GM21367 (cell line): ENCODE data around the gene ARHGAP27.
"Not testable (repeated sequence)": the region's sequence is repeated elsewhere in the genome, so short reads cannot be mapped to it uniquely, and the experiment has no call there.

Experiments
- ATAC-seq: cut with Tn5 transposase; IDR thresholded peaks from one replicate; pipeline ENCODE4 v1.9.1; 2021; ENCODE audit not compliant: unreplicated experiment

Gene ARHGAP27

GRCh38 chr17:45364531-45365390, 67.9 kb downstream of the ARHGAP27 start:
- ATAC-seq = no peak

- no peak for ATAC-seq
Observed at GRCh38 chr17:45363498-45363897, 69.2 kb downstream of the ARHGAP27 start.

- ATAC-seq = no peak
Observed at GRCh38 chr17:45361976-45362375, 70.7 kb downstream of the ARHGAP27 start.

- no peak for ATAC-seq
Observed at GRCh38 chr17:45361451-45361850, 71.2 kb downstream of the ARHGAP27 start.

DNA sequence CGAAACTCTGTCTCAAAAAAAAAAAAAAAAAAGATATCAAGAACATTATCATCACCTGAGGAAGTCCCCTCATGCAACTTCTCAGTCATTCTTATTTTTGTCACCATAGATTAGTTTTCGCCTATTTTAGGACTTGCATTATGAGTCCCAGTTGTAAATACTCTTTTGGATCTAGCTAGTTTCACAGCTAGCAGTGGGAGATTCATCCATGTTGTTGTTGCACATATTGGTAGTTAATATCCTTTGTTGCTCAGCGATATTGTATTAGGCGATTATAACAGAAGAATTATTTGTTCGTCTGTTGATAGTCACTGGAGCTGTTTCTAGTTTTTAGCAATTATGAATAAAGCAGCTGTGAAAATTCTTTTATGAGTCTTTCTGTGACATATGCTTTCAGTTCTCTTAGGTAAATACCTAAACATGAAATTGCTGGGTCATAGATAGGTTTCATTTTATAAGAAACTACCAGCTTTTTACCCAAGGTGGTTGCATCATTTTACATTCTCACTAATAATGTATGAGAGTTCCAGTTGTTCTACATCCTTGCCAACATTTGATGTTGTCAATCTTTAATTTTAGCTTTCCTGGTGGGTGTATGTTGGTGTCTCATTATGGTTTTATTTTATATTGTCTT, 75.2 kb downstream of the ARHGAP27 start:
- ATAC-seq = no peak

- ATAC-seq = no peak
Observed at GRCh38 chr17:45355087-45355486, 77.6 kb downstream of the ARHGAP27 start.

DNA sequence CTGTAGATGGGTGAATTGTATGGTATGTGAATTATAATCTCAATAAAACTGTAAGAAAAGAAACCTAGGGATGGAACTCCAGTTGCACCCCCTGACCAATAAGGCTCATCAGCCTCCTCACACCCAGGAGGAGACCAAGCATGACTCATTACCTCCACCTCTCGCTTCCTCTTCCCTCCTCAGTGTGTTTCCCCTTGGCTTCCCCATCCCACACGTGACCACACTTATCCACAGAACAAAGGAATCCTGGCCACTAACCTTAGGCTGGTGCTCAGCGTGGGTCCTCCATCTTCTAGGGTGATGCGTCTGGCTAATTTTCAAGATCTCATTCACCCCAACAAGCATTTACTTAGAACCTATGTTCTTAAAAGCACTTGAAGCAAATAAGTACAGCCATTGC, 79.6 kb downstream of the ARHGAP27 start:
- no peak for ATAC-seq

DNA sequence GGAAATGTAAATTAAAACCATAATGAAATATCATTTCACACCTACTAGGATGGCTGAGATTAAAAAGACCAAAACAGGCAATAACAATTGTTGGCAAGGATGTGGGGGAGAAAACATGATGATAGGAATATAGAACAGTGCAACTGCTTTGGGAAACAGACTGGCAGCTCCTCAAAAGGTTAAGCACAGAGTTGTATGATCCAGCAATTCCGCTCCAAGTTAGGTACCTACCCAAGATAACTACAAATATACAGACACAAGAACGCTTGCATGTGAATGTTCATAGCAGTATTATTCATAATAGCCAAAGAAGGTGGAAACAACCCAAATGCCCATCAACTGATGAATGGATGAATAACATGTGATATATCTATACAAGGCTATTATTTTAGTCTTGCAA, 80.8 kb downstream of the ARHGAP27 start:
- ATAC-seq = no peak

- no peak for ATAC-seq
Observed at GRCh38 chr17:45347444-45347843, 85.2 kb downstream of the ARHGAP27 start.

DNA sequence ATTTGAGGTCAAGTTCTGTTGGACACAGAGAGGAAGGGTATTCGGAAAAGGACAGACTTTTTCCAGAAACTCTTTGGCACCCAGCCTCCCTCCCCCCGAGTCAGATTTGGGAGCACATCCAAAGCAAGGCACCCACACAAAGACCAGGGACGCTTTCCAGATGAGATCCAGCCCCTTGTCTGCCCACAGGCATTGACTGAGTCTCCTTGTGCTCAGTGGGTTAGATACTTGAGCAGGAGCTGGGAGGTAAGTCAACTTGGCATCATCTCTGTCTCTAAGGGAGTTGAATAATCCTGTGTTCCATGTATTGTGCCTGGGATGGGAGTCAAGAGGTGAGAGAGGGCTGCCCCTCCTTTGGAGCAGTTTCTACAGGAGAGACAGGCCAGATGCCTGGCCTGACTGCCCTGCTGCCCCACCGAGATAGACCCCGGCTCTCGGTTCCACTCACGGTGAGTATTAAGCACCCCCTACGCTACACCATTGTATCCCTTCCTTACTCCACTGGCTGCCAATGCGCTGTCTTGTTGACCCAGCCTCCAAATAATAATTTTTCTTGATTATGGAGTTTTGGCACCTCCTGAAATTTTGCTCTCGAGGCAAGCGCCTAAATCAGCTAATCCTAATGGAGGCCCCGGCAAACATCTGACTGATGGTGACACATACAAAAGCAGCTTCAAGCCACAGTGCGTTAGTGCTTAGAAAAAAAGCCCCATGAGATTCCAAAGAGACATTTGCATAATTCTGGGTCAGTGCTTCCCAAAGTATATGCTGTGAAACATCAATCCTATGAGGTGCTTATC, 86.3 kb downstream of the ARHGAP27 start:
- no peak for ATAC-seq

- ATAC-seq = no peak
Observed at GRCh38 chr17:45345554-45346215, 87.0 kb downstream of the ARHGAP27 start.

- no peak for ATAC-seq
Observed at GRCh38 chr17:45345246-45345553, 87.5 kb downstream of the ARHGAP27 start.

DNA sequence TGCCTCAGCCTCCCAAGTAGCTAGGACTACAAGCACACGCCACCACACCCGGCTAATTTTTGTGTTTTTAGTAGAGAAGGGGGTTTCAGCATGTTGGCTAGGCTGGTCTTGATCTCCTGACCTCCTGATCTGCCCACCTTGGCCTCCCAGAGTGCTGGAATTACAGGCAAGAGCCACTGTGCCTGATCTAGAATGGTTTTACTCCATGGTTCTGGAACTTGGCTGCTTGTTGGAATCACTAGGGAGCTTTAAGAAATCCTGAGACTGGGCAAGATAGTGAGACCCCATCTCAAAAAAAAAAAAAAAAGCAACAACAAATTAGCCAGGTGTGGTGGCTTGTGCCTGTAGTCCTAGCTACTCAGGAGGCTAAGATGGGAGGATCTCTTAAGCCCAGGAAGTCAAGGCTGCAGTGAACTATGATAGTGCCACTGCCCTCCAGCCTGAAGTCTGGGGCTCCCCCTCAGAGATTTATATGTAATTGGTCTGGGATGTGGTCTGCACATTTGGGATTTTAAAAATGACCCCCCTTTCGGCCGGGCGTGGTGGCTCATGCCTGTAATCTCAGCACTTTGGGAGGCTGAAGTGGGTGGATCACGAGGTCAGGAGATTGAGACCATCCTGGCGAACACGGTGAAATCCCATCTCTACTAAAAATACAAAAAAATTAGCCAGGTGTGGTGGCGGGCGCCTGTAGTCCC, 88.6 kb downstream of the ARHGAP27 start:
- not testable (repeated sequence) for ATAC-seq
